ENCODE data around the gene RPIA. TPM values are rescaled to one million over a fixed set of nuclear protein-coding genes. Genes with fewer than 3 reads are reported as not detected.

The RPIA gene
- total and polyA plus RNA-seq, 3 donors from 2014 or later = 16.2 to 17.9 (median 16.2) TPM

GRCh38 chr2:88660622-88661021 is 30.9 kb upstream of the RPIA start:
- Histone ChIP-seq H3K4me3 (no peak overlapping the region), H3K27ac (no peak overlapping the region), H3K4me1 (no peaks in the 10 kb centered on the region), H3K36me3 (ENCODE audit: low read depth, missing control alignments) (no peaks in the 10 kb centered on the region), H3K9me3 (no peaks in the 10 kb centered on the region), H3K27me3 (no peaks in the 10 kb centered on the region)
- DNase-seq = no peak
- no peak for TF ChIP-seq POLR2A (IDR thresholded peaks at IDR 0.05)
- TF ChIP-seq CTCF (IDR thresholded peaks at IDR 0.05) = no peak
- intact Hi-C loops (cut with DNase I; ENCODE audit: low total_unique reads) = no loop called here
- 100% methylated on average over 1 of the region's 1 CpG for WGBS, 2 donors

GRCh38 chr2:88666576-88666975 is 24.9 kb upstream of the RPIA start:
- DNase-seq = no peak
- Histone ChIP-seq H3K27me3 (no peaks in the 10 kb centered on the region), H3K4me3 (no peak overlapping the region), H3K4me1 (no peaks in the 10 kb centered on the region), H3K9me3 (no peaks in the 10 kb centered on the region), H3K27ac (no peak overlapping the region), H3K36me3 (ENCODE audit: low read depth, missing control alignments) (no peaks in the 10 kb centered on the region)
- TF ChIP-seq POLR2A (IDR thresholded peaks at IDR 0.05) (no peak), CTCF (IDR thresholded peaks at IDR 0.05) (no peak)
- intact Hi-C loops (cut with DNase I; ENCODE audit: low total_unique reads) = no loop called here
- WGBS, 2 donors = 83 to 92% methylated on average over 4 of the region's 4 CpGs

GRCh38 chr2:88667219-88667618 is 24.3 kb upstream of the RPIA start:
- intact Hi-C loops (cut with DNase I; ENCODE audit: low total_unique reads) = no loop called here
- TF ChIP-seq POLR2A (IDR thresholded peaks at IDR 0.05) (no peak), CTCF (IDR thresholded peaks at IDR 0.05) (no peak)
- DNase-seq = no peak

GRCh38 chr2:88668862-88669261 is 22.6 kb upstream of the RPIA start:
- 91 to 95% methylated on average over 2 of the region's 2 CpGs for WGBS, 2 donors
- intact Hi-C loops (cut with DNase I; ENCODE audit: low total_unique reads) = no loop called here
- no peak for DNase-seq

More at GRCh38 chr2:88667219-88667618, 24.3 kb upstream of the RPIA start:
- Histone ChIP-seq H3K9me3 (no peaks in the 10 kb centered on the region), H3K4me1 (no peaks in the 10 kb centered on the region), H3K36me3 (ENCODE audit: low read depth, missing control alignments) (no peaks in the 10 kb centered on the region), H3K4me3 (no peak overlapping the region), H3K27me3 (no peaks in the 10 kb centered on the region), H3K27ac (no peak overlapping the region)
- WGBS, 2 donors = 85 to 90% methylated on average over 2 of the region's 2 CpGs

More at GRCh38 chr2:88668862-88669261, 22.6 kb upstream of the RPIA start:
- H3K27ac ChIP-seq = no peak overlapping the region
- no peaks in the 10 kb centered on the region for H3K9me3 ChIP-seq
- no peaks in the 10 kb centered on the region for H3K4me1 ChIP-seq
- no peaks in the 10 kb centered on the region for H3K27me3 ChIP-seq
- no peaks in the 10 kb centered on the region for H3K36me3 ChIP-seq (ENCODE audit: low read depth, missing control alignments)
- no peak for TF ChIP-seq POLR2A (IDR thresholded peaks at IDR 0.05)
- TF ChIP-seq CTCF (IDR thresholded peaks at IDR 0.05) = no peak
- no peak overlapping the region for H3K4me3 ChIP-seq

All from testis (tissue), 3 donors.